ENCODE measurements around the gene TM4SF20.

The TM4SF20 gene

DNA sequence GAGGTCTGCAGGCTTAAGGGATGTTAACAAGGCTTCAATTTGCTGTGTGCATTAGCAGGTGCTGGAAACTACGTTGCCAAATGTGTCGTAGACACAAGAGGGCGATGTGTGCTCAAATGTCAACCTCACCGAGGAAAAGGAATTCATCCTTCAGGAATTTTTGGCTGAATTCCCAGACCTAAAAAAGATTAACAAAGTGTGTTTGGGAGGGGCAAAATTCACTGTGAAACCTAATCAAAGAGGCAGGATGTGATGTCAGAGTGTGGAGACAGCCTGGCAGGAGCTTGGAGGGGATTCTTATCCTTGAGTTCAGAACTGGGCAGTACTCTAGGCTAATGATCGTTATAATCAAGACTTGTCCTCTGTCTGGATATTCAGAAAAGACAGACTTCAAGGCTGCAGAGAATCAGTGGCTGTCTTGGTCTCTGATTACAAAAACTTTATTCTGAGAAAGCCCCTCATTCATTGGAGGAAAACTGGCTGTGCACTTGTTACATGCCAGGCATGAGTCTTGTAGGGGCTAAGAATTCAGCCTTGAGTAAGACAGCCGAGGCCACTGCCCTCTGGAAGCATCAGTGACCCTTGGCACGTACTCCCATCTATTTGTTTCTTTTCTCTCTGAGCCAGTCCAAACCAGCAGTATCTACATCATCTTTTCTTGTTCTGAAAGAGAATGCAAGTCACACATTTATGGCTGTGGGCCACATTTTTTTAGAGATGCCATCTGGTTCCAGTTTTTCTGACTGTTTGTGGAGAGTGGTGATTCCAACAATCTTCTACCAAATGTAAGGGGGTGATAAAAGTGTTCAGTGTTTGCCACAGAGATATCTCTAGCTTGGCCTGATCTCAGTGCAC is 27.3 kb upstream of the TM4SF20 start:
- Histone ChIP-seq H3K27ac (replicated peaks) (no peak overlapping the region), H3K4me3 (replicated peaks; ENCODE audit: insufficient read depth, low read length) (no peak overlapping the region), H3K27me3 (ENCODE audit: insufficient read depth, poor library complexity, severe bottlenecking) (no peaks in the 10 kb centered on the region)
- peak; percentile 43 for TF ChIP-seq CTCF (IDR thresholded peaks at IDR 0.05; ENCODE audit: insufficient read depth, low read length)
- TF ChIP-seq SPI1 (IDR thresholded peaks at IDR 0.05; ENCODE audit: borderline replicate concordance, low read depth), result no peak
- DNase-seq (ENCODE audit: low read depth in 1 of 2, low spot score in 1 of 2), result peak in 1 of 2 experiments; percentile 44

DNA sequence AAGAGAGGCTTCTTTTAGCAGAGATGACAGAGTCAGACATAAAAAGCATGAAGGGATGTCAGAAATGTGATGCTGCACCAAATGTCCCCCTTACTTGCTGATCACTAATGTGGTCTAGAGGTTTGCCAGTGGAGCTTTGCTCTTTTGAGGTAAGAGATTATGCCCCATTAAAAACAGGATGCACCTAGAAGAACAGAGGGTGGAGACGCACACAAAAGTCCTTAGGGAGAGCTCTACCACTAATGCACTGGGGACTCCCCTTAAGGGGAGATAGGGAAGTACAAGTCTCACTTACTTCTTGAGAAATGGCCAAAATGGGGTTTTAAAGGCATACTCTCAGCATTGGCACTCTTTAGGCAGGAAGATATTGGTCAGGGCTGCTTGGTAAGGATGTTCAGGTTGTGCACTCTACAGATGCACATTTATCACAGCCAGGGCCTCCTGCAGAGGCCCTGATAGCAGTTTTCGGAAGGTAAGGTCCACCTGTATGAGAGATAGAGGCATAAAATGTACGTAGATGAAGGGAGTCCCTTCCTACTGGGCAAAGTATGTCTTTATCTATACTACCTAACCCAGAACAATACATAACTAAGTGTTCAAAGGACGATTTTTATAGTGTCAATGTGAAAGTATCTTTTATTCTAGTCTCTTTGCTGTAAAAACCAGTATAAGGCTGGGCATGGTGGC is 25.6 kb upstream of the TM4SF20 start:
- Histone ChIP-seq H3K4me3 (replicated peaks; ENCODE audit: insufficient read depth, low read length) (no peak overlapping the region), H3K27me3 (ENCODE audit: insufficient read depth, poor library complexity, severe bottlenecking) (no peaks in the 10 kb centered on the region), H3K27ac (replicated peaks) (no peak overlapping the region)
- TF ChIP-seq CTCF (IDR thresholded peaks at IDR 0.05; ENCODE audit: insufficient read depth, low read length) (no peak), GABPA (IDR thresholded peaks at IDR 0.05; ENCODE audit: low read depth) (no peak), SPI1 (IDR thresholded peaks at IDR 0.05; ENCODE audit: borderline replicate concordance, low read depth) (no peak), POLR2AphosphoS5 (IDR thresholded peaks at IDR 0.05; ENCODE audit: low read depth) (no peak)
- DNase-seq (ENCODE audit: low read depth in 1 of 2, low spot score in 1 of 2), result no peak

DNA sequence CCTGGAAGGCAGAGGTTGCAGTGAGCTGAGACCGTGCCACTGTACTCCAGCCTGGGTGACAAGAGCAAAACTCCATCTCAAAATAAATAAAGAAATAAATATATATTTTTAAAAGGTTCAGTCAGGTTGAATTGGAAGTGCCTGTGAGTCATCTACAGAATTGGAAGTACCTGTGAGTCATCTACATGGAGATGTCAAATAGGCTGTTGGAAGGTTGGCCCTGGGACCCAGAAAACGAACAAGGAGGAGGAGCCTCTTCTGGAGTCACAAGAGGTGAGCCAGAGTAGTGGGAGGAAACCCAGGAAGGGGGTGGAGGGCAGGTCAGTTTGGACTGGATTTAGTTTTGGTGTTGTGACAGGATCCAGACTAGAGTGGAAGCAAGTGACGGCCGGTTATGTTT is 23.9 kb upstream of the TM4SF20 start:
- no peak for DNase-seq (ENCODE audit: low read depth in 1 of 2, low spot score in 1 of 2)
- no peak overlapping the region for H3K4me3 ChIP-seq (replicated peaks; ENCODE audit: insufficient read depth, low read length)
- no peak overlapping the region for H3K27ac ChIP-seq (replicated peaks)
- TF ChIP-seq CTCF (IDR thresholded peaks at IDR 0.05; ENCODE audit: insufficient read depth, low read length), result no peak
- TF ChIP-seq SPI1 (IDR thresholded peaks at IDR 0.05; ENCODE audit: borderline replicate concordance, low read depth), result no peak
- TF ChIP-seq, protein P1, sequence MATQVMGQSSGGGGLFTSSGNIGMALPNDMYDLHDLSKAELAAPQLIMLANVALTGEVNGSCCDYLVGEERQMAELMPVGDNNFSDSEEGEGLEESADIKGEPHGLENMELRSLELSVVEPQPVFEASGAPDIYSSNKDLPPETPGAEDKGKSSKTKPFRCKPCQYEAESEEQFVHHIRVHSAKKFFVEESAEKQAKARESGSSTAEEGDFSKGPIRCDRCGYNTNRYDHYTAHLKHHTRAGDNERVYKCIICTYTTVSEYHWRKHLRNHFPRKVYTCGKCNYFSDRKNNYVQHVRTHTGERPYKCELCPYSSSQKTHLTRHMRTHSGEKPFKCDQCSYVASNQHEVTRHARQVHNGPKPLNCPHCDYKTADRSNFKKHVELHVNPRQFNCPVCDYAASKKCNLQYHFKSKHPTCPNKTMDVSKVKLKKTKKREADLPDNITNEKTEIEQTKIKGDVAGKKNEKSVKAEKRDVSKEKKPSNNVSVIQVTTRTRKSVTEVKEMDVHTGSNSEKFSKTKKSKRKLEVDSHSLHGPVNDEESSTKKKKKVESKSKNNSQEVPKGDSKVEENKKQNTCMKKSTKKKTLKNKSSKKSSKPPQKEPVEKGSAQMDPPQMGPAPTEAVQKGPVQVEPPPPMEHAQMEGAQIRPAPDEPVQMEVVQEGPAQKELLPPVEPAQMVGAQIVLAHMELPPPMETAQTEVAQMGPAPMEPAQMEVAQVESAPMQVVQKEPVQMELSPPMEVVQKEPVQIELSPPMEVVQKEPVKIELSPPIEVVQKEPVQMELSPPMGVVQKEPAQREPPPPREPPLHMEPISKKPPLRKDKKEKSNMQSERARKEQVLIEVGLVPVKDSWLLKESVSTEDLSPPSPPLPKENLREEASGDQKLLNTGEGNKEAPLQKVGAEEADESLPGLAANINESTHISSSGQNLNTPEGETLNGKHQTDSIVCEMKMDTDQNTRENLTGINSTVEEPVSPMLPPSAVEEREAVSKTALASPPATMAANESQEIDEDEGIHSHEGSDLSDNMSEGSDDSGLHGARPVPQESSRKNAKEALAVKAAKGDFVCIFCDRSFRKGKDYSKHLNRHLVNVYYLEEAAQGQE (IDR thresholded peaks at IDR 0.05; ENCODE audit: insufficient replicate concordance, low read depth), result no peak
- TF ChIP-seq POLR2AphosphoS5 (IDR thresholded peaks at IDR 0.05; ENCODE audit: low read depth), result no peak
- no peaks in the 10 kb centered on the region for H3K27me3 ChIP-seq (ENCODE audit: insufficient read depth, poor library complexity, severe bottlenecking)

DNA sequence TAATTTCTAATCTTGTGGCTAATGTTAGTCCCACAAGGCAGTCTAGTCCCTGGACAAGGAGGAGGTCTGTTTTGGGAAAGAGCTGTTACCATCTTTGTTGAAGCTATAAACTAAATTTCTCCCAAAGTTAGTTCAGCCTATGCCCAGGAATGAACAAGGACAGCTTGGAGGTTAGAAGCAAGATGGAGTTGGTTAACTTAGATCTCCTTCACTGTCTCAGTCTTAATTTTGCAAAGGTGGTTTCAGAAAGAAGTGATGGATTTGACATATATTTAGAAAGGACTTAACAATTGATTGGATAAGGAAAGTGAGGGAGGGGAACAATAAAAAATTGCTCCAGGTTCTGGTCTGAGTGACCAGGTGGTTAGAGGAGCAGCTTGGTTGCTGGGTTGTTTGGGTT is 23.2 kb upstream of the TM4SF20 start:
- H3K4me3 ChIP-seq (replicated peaks; ENCODE audit: insufficient read depth, low read length), result no peak overlapping the region
- no peak for DNase-seq (ENCODE audit: low read depth in 1 of 2, low spot score in 1 of 2)
- no peak overlapping the region for H3K27ac ChIP-seq (replicated peaks)
- no peaks in the 10 kb centered on the region for H3K27me3 ChIP-seq (ENCODE audit: insufficient read depth, poor library complexity, severe bottlenecking)
- no peak for TF ChIP-seq SPI1 (IDR thresholded peaks at IDR 0.05; ENCODE audit: borderline replicate concordance, low read depth)
- TF ChIP-seq, protein P1 (IDR thresholded peaks at IDR 0.05; ENCODE audit: insufficient replicate concordance, low read depth), result no peak
- TF ChIP-seq CTCF (IDR thresholded peaks at IDR 0.05; ENCODE audit: insufficient read depth, low read length), result no peak
- no peak for TF ChIP-seq POLR2AphosphoS5 (IDR thresholded peaks at IDR 0.05; ENCODE audit: low read depth)
- no peak for TF ChIP-seq GABPA (IDR thresholded peaks at IDR 0.05; ENCODE audit: low read depth)
